ENCODE results near the gene ZPR1. TPM values are rescaled to one million over a fixed set of nuclear protein-coding genes. Genes with fewer than 3 reads are reported as not detected.
"Not testable (repeated sequence)": the region's sequence is repeated elsewhere in the genome, so short reads cannot be mapped to it uniquely, and the experiment has no call there.

ZPR1 gene, protein sequence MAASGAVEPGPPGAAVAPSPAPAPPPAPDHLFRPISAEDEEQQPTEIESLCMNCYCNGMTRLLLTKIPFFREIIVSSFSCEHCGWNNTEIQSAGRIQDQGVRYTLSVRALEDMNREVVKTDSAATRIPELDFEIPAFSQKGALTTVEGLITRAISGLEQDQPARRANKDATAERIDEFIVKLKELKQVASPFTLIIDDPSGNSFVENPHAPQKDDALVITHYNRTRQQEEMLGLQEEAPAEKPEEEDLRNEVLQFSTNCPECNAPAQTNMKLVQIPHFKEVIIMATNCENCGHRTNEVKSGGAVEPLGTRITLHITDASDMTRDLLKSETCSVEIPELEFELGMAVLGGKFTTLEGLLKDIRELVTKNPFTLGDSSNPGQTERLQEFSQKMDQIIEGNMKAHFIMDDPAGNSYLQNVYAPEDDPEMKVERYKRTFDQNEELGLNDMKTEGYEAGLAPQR
- 56.3 and 60.7 TPM in 2 replicates for total RNA-seq (2014; rRNA removed; shearing (Covaris generic))

DNA sequence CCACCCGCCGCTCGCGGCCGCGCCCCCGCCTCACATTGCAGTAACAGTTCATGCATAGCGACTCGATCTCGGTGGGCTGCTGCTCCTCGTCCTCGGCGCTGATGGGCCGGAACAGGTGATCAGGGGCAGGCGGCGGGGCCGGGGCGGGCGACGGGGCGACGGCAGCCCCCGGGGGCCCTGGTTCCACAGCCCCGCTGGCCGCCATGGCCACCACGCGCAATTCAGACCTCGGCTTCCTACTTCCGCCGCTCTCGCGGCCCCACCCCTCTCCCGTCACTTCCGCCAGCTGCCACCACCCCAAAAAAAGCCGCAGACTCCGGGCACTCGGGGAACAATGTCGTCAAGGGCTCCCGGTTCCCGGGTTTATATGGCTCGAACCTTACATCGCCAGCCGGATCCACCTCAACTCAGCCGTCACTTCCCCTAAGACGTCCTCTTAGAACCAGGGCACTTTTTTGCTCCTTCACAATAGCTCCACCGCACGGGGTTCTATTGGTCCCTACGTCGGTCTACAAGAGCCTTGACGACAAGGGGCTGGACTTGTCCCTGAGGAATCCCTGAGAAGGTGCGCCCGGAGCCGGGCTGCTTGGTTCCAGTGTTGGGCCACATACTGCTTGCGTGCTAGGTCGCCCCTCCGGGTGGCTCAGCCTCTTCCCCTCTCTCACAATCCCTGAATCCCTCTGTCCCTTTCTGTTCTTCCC is at the start of gene ZPR1:
Gene ZPR1, minus strand, starts transcription at position 238 of the 701 bp plus-strand sequence. Its CDS starts 33 bp downstream, at position 205.
- DNase-seq (ENCODE audit: low spot score), result peak; percentile 82

DNA sequence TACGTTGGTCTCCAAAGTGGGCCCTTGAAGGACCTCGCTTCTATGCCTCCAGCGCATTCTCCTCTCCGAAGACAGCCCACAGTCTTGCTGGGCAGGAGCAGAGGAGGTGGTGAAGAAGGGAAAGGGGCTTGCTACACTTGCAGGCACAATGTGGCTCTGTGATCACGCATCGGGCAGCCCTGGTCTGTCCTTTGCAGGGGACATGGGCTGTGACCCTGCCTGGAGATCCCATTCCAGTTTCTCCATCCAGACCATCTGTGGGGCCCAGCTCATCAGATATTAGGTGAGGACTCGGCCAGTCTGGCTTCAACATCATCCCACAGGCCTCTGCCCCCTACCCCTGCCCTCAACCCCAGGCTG is 48.8 kb upstream of the ZPR1 start:
- DNase-seq (ENCODE audit: low spot score), result no peak

DNA sequence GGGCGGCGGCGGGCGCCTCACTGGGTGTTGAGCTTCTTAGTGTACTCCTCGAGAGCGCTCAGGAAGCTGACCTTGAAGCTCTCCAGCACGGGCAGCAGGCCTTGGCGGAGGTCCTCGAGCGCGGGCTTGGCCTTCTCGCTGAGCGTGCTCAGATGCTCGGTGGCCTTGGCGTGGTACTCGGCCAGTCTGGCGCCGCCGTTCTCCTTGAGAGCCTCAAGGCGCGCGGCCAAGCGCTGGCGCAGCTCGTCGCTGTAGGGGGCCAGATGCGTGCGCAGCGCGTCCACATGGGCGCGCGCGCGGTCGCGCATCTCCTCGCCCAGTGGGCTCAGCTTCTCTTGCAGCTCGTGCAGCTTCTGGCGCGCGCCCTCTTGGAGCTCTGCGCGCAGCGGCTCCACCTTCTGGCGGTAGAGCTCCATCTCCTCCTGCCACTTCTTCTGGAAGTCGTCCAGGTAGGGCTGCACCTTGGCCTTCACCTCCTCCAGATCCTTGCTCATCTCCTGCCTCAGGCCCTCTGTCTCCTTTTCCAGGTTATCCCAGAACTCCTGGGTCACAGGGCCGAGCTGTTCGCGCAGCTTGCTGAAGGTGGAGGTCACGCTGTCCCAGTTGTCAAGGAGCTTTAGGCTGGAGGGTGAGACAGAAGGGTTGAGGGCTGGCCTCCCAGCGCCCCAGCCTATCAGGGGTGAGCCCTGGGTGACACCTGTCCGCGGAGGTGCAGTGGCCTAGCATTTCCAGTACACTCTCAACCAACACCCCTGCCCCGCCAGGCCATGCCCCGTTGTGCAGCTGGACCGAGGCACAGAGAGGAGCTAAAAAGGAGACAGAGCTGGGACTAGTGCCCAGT is 48.2 kb upstream of the ZPR1 start:
- peak; percentile 96 for DNase-seq (ENCODE audit: low spot score)

DNA sequence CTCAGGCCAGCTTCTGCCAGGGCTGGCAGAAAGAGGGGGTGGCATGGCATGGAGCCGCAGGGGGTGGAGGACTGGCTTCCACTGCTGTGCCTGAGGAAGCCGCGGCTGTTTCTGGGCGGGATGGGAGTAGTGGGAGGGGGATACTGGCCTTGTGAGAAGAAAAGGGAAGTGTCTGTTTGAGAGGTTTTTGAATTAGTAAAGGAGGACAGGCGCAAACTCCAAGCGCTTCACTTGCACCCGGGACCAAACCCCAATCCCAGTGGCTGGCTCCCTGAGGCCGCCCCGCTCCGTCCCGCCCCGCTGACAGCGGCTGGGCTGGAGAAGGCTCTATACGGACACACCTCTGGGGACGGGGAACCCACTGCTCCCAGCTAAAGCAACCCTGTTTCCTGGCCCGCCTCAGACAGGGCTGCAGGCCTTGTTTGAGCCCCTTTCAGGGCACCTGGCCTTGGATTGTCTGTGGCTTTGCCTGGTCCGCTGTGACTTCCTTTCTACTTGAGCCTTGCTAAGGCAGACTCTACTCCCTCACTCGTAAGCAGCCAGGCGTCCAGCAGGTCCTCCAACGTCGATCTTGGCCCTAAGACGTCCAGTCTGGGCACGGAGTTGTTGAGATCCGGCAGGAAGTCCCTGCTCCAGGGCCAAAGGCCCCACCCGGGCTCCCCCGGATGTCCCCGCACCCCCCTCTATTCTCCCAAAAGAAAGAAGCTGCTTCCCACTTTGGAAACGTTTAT is 47.4 kb upstream of the ZPR1 start:
- DNase-seq (ENCODE audit: low spot score), result no peak

DNA sequence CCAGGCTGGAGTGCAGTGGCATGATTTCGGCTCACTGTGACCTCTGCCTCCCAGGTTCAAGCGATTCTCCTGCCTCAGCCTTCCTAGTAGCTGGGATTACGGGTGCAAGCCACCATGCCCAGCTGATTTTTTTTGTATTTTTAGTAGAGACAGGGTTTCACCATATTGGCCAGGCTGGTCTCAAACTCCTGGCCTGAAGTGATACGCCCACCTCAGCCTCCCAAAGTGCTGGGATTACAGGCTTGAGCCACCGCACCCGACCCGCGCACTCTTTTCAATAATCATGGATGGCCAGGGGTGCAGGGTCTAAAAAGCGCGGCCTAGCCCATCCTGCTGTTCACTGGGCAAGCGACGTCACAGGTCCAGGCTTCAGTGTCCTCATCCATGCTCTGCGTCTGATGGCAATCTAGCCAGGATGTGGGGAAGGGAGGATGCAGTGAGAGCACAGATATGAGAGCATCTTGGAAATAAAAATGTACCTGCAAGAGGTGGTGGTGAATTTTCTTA is 46.8 kb upstream of the ZPR1 start:
- DNase-seq (ENCODE audit: low spot score), result not testable (repeated sequence)

DNA sequence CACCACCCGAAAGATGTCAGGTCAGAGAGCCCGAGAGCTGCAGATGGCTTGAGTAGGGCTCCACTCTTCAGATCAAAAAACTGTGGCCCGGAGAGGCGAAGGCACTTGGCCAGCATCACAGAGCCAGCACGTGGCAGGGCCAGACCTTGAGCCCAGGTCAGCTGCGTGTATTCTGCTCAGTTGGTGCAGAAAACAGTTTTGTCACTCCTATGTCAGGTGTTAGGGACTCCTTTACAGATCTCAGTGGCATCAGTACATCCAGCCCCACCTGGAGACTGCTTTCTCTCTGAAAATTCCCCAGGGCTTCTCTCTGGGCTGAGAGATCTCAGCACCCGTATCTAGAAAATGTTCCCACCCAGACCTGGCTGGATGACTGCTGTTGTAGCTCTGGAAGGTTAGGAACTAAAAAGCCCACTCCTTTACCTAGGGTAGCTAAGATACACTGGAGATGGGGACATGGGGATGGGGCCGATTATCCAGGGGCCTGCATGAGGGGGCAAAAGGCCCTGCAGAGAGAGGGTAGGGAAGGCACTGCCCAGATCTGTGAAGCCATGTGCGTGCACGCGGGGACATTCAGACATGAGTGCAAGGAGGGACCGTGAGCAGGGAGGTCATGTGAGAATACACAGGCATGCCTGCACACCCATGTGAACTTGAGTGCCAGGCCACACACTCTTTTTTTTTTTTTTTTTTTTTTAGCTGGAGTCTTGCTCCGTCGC is 46.2 kb upstream of the ZPR1 start:
- DNase-seq (ENCODE audit: low spot score), result no peak

DNA sequence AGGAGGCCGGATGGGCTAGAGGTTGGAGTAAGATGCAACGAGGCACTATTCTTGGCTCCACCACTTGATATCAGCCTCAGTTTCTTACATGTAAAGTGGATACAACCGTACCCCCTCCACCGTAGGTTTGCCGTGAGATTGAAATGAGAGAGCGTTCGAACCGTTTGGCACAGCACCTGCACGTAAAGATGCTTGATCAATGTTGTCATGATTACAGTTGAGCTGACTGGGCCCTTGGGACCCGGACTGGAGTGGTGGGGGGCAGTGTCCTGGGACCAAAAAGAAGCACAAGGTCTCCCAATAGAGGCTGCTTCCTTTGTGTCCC is 45.6 kb upstream of the ZPR1 start:
- DNase-seq (ENCODE audit: low spot score), result no peak

DNA sequence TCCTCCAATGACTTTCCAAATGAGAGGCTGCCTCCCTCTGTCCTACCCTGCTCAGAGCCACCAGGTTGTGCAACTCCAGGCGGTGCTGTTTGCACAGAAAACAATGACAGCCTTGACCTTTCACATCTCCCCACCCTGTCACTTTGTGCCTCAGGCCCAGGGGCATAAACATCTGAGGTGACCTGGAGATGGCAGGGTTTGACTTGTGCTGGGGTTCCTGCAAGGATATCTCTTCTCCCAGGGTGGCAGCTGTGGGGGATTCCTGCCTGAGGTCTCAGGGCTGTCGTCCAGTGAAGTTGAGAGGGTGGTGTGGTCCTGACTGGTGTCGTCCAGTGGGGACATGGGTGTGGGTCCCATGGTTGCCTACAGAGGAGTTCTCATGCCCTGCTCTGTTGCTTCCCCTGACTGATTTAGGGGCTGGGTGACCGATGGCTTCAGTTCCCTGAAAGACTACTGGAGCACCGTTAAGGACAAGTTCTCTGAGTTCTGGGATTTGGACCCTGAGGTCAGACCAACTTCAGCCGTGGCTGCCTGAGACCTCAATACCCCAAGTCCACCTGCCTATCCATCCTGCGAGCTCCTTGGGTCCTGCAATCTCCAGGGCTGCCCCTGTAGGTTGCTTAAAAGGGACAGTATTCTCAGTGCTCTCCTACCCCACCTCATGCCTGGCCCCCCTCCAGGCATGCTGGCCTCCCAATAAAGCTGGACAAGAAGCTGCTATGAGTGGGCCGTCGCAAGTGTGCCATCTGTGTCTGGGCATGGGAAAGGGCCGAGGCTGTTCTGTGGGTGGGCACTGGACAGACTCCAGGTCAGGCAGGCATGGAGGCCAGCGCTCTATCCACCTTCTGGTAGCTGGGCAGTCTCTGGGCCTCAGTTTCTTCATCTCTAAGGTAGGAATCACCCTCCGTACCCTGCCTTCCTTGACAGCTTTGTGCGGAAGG is 44.8 kb upstream of the ZPR1 start:
- peak; percentile 53 for DNase-seq (ENCODE audit: low spot score)

DNA sequence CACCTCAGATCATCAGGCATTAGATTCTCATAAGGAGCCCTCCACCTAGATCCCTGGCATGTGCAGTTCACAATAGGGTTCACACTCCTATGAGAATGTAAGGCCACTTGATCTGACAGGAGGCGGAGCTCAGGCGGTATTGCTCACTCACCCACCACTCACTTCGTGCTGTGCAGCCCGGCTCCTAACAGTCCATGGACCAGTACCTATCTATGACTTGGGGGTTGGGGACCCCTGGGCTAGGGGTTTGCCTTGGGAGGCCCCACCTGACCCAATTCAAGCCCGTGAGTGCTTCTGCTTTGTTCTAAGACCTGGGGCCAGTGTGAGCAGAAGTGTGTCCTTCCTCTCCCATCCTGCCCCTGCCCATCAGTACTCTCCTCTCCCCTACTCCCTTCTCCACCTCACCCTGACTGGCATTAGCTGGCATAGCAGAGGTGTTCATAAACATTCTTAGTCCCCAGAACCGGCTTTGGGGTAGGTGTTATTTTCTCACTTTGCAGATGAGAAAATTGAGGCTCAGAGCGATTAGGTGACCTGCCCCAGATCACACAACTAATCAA is 44.0 kb upstream of the ZPR1 start:
- no peak for DNase-seq (ENCODE audit: low spot score)

DNA sequence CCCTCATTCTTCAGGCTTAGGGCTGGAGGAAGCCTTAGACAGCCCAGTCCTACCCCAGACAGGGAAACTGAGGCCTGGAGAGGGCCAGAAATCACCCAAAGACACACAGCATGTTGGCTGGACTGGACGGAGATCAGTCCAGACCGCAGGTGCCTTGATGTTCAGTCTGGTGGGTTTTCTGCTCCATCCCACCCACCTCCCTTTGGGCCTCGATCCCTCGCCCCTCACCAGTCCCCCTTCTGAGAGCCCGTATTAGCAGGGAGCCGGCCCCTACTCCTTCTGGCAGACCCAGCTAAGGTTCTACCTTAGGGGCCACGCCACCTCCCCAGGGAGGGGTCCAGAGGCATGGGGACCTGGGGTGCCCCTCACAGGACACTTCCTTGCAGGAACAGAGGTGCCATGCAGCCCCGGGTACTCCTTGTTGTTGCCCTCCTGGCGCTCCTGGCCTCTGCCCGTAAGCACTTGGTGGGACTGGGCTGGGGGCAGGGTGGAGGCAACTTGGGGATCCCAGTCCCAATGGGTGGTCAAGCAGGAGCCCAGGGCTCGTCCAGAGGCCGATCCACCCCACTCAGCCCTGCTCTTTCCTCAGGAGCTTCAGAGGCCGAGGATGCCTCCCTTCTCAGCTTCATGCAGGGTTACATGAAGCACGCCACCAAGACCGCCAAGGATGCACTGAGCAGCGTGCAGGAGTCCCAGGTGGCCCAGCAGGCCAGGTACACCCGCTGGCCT is 42.5 kb upstream of the ZPR1 start:
- no peak for DNase-seq (ENCODE audit: low spot score)

DNA sequence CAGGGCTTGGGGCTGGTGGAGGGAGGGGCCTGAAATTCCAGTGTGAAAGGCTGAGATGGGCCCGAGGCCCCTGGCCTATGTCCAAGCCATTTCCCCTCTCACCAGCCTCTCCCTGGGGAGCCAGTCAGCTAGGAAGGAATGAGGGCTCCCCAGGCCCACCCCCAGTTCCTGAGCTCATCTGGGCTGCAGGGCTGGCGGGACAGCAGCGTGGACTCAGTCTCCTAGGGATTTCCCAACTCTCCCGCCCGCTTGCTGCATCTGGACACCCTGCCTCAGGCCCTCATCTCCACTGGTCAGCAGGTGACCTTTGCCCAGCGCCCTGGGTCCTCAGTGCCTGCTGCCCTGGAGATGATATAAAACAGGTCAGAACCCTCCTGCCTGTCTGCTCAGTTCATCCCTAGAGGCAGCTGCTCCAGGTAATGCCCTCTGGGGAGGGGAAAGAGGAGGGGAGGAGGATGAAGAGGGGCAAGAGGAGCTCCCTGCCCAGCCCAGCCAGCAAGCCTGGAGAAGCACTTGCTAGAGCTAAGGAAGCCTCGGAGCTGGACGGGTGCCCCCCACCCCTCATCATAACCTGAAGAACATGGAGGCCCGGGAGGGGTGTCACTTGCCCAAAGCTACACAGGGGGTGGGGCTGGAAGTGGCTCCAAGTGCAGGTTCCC is 41.8 kb upstream of the ZPR1 start, which contains the start of gene APOC3:
Gene APOC3, plus strand, starts transcription at position 383 of the 659 bp plus-strand sequence. CDS start 676 bp downstream, outside the sequence.
- no peak for DNase-seq (ENCODE audit: low spot score)

DNA sequence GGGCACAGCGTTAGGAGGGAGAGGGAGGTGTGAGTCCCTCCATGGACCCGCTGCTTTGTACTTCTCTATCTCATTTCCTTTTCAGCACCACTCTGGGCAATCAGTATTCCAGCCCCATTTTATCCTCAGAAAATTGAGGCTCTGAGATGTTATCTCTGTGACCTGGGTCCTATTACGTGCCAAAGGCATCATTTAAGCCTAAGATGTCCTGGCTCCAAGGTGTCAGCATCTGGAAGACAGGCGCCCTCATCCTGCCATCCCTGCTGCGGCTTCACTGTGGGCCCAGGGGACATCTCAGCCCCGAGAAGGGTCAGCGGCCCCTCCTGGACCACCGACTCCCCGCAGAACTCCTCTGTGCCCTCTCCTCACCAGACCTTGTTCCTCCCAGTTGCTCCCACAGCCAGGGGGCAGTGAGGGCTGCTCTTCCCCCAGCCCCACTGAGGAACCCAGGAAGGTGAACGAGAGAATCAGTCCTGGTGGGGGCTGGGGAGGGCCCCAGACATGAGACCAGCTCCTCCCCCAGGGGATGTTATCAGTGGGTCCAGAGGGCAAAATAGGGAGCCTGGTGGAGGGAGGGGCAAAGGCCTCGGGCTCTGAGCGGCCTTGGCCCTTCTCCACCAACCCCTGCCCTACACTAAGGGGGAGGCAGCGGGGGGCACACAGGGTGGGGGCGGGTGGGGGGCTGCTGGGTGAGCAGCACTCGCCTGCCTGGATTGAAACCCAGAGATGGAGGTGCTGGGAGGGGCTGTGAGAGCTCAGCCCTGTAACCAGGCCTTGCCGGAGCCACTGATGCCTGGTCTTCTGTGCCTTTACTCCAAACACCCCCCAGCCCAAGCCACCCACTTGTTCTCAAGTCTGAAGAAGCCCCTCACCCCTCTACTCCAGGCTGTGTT is 41.1 kb upstream of the ZPR1 start:
- DNase-seq (ENCODE audit: low spot score), result no peak

DNA sequence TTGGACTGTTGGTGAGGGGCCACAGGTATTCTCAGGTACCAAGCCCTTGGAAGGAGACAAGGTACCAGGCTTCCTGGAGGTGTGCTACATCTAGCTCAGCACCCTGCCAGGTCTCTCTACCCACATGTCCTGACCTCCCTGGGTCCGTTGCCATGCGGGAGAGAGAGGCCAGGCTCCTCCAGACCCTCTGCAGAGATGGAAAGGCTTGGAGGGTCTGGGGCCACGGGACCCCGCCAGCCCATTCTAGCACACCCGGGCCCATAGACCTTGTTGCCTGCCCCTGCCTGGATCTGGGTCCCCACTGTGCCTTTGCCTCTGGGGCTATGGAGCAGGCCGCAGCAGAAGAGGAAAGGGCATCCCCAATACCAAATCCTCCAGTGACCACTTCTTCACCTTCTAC is 39.6 kb upstream of the ZPR1 start:
- no peak for DNase-seq (ENCODE audit: low spot score)

DNA sequence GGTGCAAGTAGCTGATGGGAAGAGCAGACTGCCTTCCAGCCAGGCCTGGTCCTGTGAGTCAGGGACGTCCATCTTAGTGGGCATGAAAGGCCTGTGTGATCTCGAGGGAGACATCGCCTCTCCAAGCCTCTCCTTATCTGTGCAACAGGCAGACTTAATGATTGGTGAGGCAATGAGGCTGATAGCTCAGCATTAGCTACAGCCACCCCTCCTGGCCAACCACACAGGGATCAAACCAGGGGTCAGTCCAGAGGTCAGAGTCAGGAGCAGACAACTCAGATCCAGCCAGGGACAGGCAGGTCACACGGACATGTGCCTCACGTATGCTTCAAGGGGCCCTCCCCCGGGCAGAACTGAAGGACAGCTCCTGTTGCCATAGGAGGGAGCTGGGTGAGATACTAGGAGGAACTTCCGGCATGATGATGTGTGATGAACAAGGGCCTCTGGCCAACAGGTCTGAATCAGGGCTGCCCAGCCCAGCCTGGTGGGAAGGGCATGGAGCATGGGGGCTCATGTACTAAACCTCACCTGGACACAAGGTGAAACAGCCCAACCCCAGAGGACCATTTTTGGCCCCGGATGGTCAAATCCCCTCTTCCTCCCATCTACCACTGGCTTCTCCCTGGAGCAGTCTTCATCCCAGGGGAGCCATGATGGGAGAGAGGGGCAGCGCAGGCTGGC is 39.1 kb upstream of the ZPR1 start:
- no peak for DNase-seq (ENCODE audit: low spot score)

DNA sequence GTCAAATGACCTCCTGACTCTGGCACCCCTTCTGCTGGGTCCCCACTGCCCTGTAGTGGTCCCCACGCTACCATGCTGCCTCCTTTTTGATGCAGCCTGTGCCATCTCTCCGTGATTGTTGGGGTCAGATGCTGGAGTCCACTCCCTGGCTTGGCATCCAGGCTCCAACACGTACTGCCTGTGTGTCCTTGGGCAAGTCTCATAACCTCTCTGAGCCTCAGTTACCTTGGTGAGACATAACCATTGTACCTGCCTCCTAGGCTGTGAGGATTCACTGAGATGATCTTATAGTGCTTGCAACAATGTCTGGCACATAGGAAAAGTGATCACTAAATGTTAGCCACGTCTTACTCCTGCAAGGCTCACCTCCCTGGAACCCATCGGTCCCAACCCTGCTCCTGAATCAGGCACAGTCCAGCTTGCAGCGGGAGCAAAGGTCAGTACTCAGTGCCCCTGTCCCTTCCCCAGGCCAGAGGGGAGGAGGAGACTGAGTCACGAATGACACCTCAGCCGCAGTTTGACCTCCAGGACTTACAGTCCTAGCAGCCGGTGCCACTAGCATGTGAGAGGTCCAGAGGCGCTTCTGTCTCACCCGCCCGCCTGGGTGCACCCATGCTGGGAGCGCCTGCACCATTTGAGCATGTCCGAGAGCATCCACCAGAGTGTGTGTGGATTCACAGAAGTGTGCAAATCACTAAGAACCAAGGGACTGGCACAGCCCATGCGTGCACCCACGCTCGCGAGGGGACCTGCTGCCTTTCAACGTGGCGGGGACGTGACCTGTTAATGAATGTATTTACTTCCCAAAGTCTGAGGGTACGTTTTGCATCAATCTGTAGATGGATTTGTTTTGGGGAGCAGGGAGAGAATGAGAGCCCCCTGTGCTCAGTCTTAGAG is 38.3 kb upstream of the ZPR1 start:
- no peak for DNase-seq (ENCODE audit: low spot score)
